GM12878 (cell line): ENCODE results near the gene CUEDC1. TPM values are rescaled to one million over a fixed set of nuclear protein-coding genes. Genes with fewer than 3 reads are reported as not detected.

Experiments used
- ATAC-seq: fragments of 200-7000 bp; cut with Tn5 transposase; 3 replicates; pipeline ENCODE4 v1.9.1; 2020; ENCODE audit warnings: mild to moderate bottlenecking, moderate library complexity
- BruUV-seq: library from RNA; stranded (reverse); fragments of 400-500 nt; replicated peaks from 2 replicates; lab custom pipeline; 2021; lab: Mats Ljungman, UMichigan
- CTCF ChIA-PET: fragments of 300-600 bp; sonication (Branson Sonifier 250); formaldehyde crosslinking; extraction: SDS; loops from one replicate; lab custom pipeline; 2021; ENCODE audit warnings: inconsistent platforms; lab: Yijun Ruan, JAX
- POLR2A ChIA-PET: fragments of 350-600 bp; formaldehyde crosslinking; extraction: SDS; loops from one replicate; lab custom pipeline; 2021; ENCODE audit warnings: inconsistent platforms; lab: Charles Lee
- RAD21 ChIA-PET: fragments of 300-600 bp; sonication (Branson Sonifier 250); formaldehyde crosslinking; loops from one replicate; lab custom pipeline; 2023; ENCODE audit warnings: antibody characterized with exemption; ENCODE audit not compliant: unreplicated experiment; lab: Charles Lee
- SMC1A ChIA-PET: fragments of 300-600 bp; sonication (Branson Sonifier 250); formaldehyde crosslinking; loops from one replicate; lab custom pipeline; 2023; ENCODE audit not compliant: unreplicated experiment, uncharacterized antibody; lab: Charles Lee
- DNase-seq: peaks from one replicate; pipeline ENCODE4 v3.0.0-alpha.2; 2011; ENCODE audit warnings: low read depth, low spot score
- FAIRE-seq: peaks from 3 replicates; lab custom pipeline; 2011; peaks lifted over from hg19 to GRCh38; lab: Jason Lieb, UNC
- H2AFZ ChIP-seq: 2 replicates; pipeline ENCODE4 v1.6.0; 2011; ENCODE audit warnings: low read depth, low read length, control low read depth; ENCODE audit not compliant: control insufficient read depth
- H3K27ac ChIP-seq: 2 replicates; pipeline ENCODE4 v1.5.1; 2011; ENCODE audit warnings: control low read depth; ENCODE audit not compliant: control insufficient read depth, insufficient read depth
- H3K27me3 ChIP-seq, 2 experiments: replicated peaks in 1 of 2; 2 replicates each; pipeline versions ENCODE4 v1.6.0 to v1.6.1; 2011; ENCODE audit warnings: low read length in 1 of 2; ENCODE audit not compliant: control insufficient read depth in 2 of 2, insufficient read depth in 2 of 2
- H3K36me3 ChIP-seq, 2 experiments: 2 replicates each; pipeline ENCODE4 v1.5.1; 2011; ENCODE audit warnings: low read length in 1 of 2; ENCODE audit not compliant: control insufficient read depth in 2 of 2, insufficient read depth in 2 of 2
- H3K4me1 ChIP-seq: 2 replicates; pipeline ENCODE4 v1.6.1; 2011; ENCODE audit warnings: mild to moderate bottlenecking, low read length, moderate library complexity, mixed read lengths; ENCODE audit not compliant: control insufficient read depth, insufficient read depth
- H3K4me2 ChIP-seq: 2 replicates; pipeline ENCODE4 v1.6.0; 2011; ENCODE audit warnings: control low read depth; ENCODE audit not compliant: control insufficient read depth, insufficient read depth
- H3K4me3 ChIP-seq: fragments of 200-600 bp; sonication (generic); 2 replicates; pipeline ENCODE4 v1.5.1; 2016
- H3K79me2 ChIP-seq: 2 replicates; pipeline ENCODE4 v1.6.0; 2011; ENCODE audit warnings: low read length; ENCODE audit not compliant: control insufficient read depth, insufficient read depth
- H3K9ac ChIP-seq: 2 replicates; pipeline ENCODE4 v1.8.0; 2011; ENCODE audit warnings: low read length, control low read depth, mixed read lengths; ENCODE audit not compliant: control insufficient read depth, insufficient read depth
- H3K9me3 ChIP-seq: replicated peaks from 3 replicates; pipeline ENCODE4 v1.5.1; 2011; ENCODE audit warnings: mild to moderate bottlenecking, low read length; ENCODE audit not compliant: control insufficient read depth, insufficient read depth
- H4K20me1 ChIP-seq: 2 replicates; pipeline ENCODE4 v1.6.0; 2011; ENCODE audit not compliant: control insufficient read depth, insufficient read depth
- ATF7 ChIP-seq: fragments of 450-650 bp; IDR thresholded peaks from 2 replicates; pipeline ENCODE4 v1.6.1; 2016; ENCODE audit warnings: low read depth, mild to moderate bottlenecking
- EP300 ChIP-seq, 2 experiments: fragments of 150-350 bp in 1 of 2; IDR thresholded peaks; 2 replicates each; pipeline ENCODE4 v1.6.1; 2011 to 2012; ENCODE audit warnings: low read depth in 2 of 2, low read length in 2 of 2, borderline replicate concordance in 1 of 2, improper control_type of control experiment in 1 of 2, inconsistent platforms in 1 of 2; ENCODE audit not compliant: control insufficient read depth in 1 of 2
- POU2F2 ChIP-seq: IDR thresholded peaks from 3 replicates; pipeline ENCODE4 v1.6.1; 2011; ENCODE audit warnings: low read depth, mild to moderate bottlenecking, low read length, borderline replicate concordance
- RBBP5 ChIP-seq: fragments of 200-600 bp; sonication (generic); conservative IDR thresholded peaks from 2 replicates; pipeline ENCODE4 v1.6.1; 2016
- SPI1 ChIP-seq: IDR thresholded peaks from 2 replicates; pipeline ENCODE4 v1.6.1; 2011; ENCODE audit warnings: low read depth, mild to moderate bottlenecking, low read length, moderate library complexity, borderline replicate concordance; ENCODE audit not compliant: insufficient read depth
- WGBS: methylation state at CpG from one replicate; pipeline ENCODE4 v1.1.6; 2016; ENCODE audit warnings: low lambda C conversion rate; ENCODE audit not compliant: insufficient replicate concordance, insufficient coverage; ENCODE audit errors: missing lambda C conversion rate; 5-methylcytosine and 5-hydroxymethylcytosine counted together
- in situ Hi-C: fragments of 300-500 bp; cut with MboI; formaldehyde crosslinking; loops from 9 replicates; pipeline ENCODE4 v1.14.3; 2018; ENCODE audit warnings: mixed read lengths
- intact Hi-C: fragments of 100-400 bp; cut with micrococcal nuclease; formaldehyde crosslinking; loops from one replicate; pipeline ENCODE4 v1.14.2; 2022; ENCODE audit not compliant: unreplicated experiment
- polyA plus RNA-seq, 11 experiments: library from polyadenylated mRNA; depleted of rRNA in 4 of 11; unstranded in 6 of 11; stranded (reverse) in 5 of 11; fragments of >200 nt; fragmentation: Nextera tagmentation in 4 of 11; fragmentation: Illumina TruSeq in 1 of 11; extraction: Ambion mirVana in 4 of 11; extraction: Trizol in 1 of 11; gene quantifications; 1 replicate in 1 of 11; 2 replicates in 10 of 11; pipeline versions ENCODE4 v1.2.1 to v1.2.3, GENCODE V29; 2011 to 2016; ENCODE audit warnings: inconsistent platforms in 2 of 11, missing spikeins in 2 of 11, low read depth in 1 of 11
- total RNA-seq, 4 experiments: library from RNA; depleted of rRNA in 3 of 4; stranded (reverse); fragments of >200 nt in 3 of 4; fragmentation: Illumina TruSeq in 1 of 4; extraction: Trizol in 1 of 4; gene quantifications; 2 replicates each; pipeline versions ENCODE4 v1.2.1 to v1.2.3, GENCODE V29; 2013 to 2021
- TF ChIP-seq, protein P1 (sequence below): IDR thresholded peaks from 2 replicates; pipeline ENCODE4 v1.6.1; 2011; ENCODE audit warnings: borderline replicate concordance, low read depth, mild to moderate bottlenecking, moderate library complexity, mixed read lengths, low read length; ENCODE audit not compliant: insufficient read depth; ENCODE audit errors: extremely low read length
- TF ChIP-seq, protein P2 (sequence below): fragments of 450-650 bp; IDR thresholded peaks from 2 replicates; pipeline ENCODE4 v1.6.1; 2016; ENCODE audit warnings: mild to moderate bottlenecking
- TF ChIP-seq, protein P3 (sequence below): IDR thresholded peaks from 2 replicates; pipeline ENCODE4 v1.6.1; 2012; ENCODE audit warnings: low read depth, low read length, improper control_type of control experiment

The CUEDC1 gene
- total and polyA plus RNA-seq, 10 of the 15 experiments (the other 5 are each of a cell fraction or from before 2014, with no cell fraction given): 0.24 to 7.4 (median 1.8) TPM

DNA sequence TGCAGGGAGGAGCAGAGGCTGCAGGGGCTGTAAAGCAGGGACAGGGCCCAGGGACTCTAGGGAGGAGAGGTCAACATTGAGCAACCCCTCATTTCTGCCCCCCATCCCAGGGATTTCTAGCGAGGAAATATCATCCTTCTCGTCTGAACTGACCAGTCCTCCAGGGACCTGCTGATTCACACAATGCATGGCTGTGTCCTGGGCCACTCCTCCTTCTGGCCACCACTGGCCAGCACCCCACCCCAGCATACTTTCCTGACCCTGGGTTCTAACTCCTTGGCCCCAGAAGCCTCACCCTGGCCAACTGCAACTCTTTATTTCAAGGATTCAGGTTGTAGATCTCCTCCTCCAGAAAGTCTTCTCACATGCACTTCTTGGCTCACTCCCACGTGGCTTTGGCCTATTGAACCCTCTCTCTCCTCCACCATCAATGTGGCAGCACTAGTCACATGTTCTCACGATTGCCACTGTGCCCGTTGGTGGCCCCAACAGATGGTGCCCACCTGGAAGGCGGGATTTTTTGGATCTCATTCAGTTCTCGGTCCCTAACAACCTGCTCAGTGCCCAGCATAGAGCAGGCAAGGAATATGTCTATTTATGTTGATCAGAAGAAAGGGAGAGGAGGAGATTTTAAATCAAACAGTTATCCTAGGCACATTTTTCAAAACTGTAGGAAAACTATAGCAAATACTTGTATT lies 41.5 kb downstream of the CUEDC1 start:
- H3K4me3 ChIP-seq: no peak overlapping the region
- ChIA-PET CTCF (interaction anchor here (0.8 to 1.1 kb wide), 3 partner anchors 10 to 86 kb away, joined by 3 to 4 read pairs (median 3); no protein-coding TSS in a partner anchor), RAD21 (no interaction called here), POLR2A (no interaction called here), SMC1A (interaction anchor here (1.0 to 2.2 kb wide), 2 partner anchors 9 to 73 kb away, joined by 3 to 8 read pairs; no protein-coding TSS in a partner anchor)
- no peaks in the 10 kb centered on the region for H4K20me1 ChIP-seq
- no peak for FAIRE-seq
- no peak overlapping the region for H2AFZ ChIP-seq
- in situ Hi-C loops: no loop called here
- no TSS peak for BruUV-seq
- no peak overlapping the region for H3K9ac ChIP-seq
- WGBS: 39% methylated on average over 7 of the region's 7 CpGs
- no peak for ATAC-seq
- intact Hi-C loops: no loop called here
- H3K79me2 ChIP-seq: no peaks in the 10 kb centered on the region
- H3K9me3 ChIP-seq: no peaks in the 10 kb centered on the region
- H3K4me1 ChIP-seq: no peaks in the 10 kb centered on the region
- H3K4me2 ChIP-seq: no peak overlapping the region
- no peak for DNase-seq
- no peaks in the 10 kb centered on the region for H3K36me3 ChIP-seq
- no peak overlapping the region for H3K27ac ChIP-seq
- no peaks in the 10 kb centered on the region for H3K27me3 ChIP-seq
- TF ChIP-seq, protein P1, sequence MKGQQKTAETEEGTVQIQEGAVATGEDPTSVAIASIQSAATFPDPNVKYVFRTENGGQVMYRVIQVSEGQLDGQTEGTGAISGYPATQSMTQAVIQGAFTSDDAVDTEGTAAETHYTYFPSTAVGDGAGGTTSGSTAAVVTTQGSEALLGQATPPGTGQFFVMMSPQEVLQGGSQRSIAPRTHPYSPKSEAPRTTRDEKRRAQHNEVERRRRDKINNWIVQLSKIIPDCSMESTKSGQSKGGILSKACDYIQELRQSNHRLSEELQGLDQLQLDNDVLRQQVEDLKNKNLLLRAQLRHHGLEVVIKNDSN: no peak
- TF ChIP-seq POU2F2: no peak
- TF ChIP-seq, protein P2, sequence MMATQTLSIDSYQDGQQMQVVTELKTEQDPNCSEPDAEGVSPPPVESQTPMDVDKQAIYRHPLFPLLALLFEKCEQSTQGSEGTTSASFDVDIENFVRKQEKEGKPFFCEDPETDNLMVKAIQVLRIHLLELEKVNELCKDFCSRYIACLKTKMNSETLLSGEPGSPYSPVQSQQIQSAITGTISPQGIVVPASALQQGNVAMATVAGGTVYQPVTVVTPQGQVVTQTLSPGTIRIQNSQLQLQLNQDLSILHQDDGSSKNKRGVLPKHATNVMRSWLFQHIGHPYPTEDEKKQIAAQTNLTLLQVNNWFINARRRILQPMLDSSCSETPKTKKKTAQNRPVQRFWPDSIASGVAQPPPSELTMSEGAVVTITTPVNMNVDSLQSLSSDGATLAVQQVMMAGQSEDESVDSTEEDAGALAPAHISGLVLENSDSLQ: no peak
- no peak for TF ChIP-seq ATF7
- no peak for TF ChIP-seq SPI1
- TF ChIP-seq RBBP5: no peak
- TF ChIP-seq, protein P3, sequence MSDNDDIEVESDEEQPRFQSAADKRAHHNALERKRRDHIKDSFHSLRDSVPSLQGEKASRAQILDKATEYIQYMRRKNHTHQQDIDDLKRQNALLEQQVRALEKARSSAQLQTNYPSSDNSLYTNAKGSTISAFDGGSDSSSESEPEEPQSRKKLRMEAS: no peak
- TF ChIP-seq EP300 (IDR thresholded peaks at IDR 0.05; ENCODE audit: borderline replicate concordance in 1 of 2, control insufficient read depth in 1 of 2, low read depth in 2 of 2, low read length in 2 of 2): no peak
